IPS-20b (cell line): ENCODE data around the gene RAB20.

ENCODE experiments used
- H3K27ac ChIP-seq: one replicate; pipeline ENCODE4 v1.5.1; 2013; ENCODE audit warnings: low read length
- H3K27me3 ChIP-seq: 2 replicates; pipeline ENCODE4 v1.6.1; 2013; ENCODE audit warnings: mild to moderate bottlenecking, low read length, inconsistent platforms; ENCODE audit not compliant: insufficient read depth
- H3K36me3 ChIP-seq: 2 replicates; pipeline ENCODE4 v1.6.1; 2013; ENCODE audit warnings: low read depth, mild to moderate bottlenecking, inconsistent platforms, low read length, moderate library complexity; ENCODE audit not compliant: insufficient read depth
- H3K4me1 ChIP-seq: 2 replicates; pipeline ENCODE4 v1.6.1; 2013; ENCODE audit warnings: mild to moderate bottlenecking, control low read depth, inconsistent platforms, low read length, moderate library complexity; ENCODE audit not compliant: insufficient read depth
- H3K4me3 ChIP-seq: 2 replicates; pipeline ENCODE4 v1.5.1; 2013; ENCODE audit warnings: mild to moderate bottlenecking, low read length, inconsistent platforms
- H3K9ac ChIP-seq: 2 replicates; pipeline ENCODE4 v1.6.1; 2013; ENCODE audit warnings: low read depth, mild to moderate bottlenecking, inconsistent platforms, low read length, moderate library complexity
- H3K9me3 ChIP-seq: 2 replicates; pipeline ENCODE4 v1.6.1; 2013; ENCODE audit warnings: mild to moderate bottlenecking, low read depth, low read length, inconsistent platforms; ENCODE audit not compliant: insufficient read depth

Gene RAB20

DNA sequence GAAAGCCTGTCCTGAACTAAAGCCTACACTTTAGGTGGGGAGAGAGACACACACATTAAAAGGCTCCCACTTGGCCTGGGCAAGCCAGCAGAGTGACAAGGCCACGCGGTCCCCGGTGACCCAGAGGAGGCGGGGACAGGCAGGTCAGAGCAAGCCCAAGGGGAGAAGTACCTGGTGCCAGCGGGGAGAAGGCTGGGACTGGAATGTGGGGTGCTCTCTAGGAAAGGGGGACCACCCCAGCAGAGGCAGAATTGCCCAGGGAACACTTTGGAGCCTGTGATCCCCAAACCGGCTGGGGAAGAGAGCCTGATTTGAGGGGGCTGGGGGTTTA lies 82.3 kb downstream of the RAB20 start:
- Histone ChIP-seq H3K9ac (no peak overlapping the region), H3K27ac (no peak overlapping the region), H3K27me3 (no peaks in the 10 kb centered on the region), H3K4me1 (no peaks in the 10 kb centered on the region), H3K9me3 (no peaks in the 10 kb centered on the region), H3K4me3 (no peak overlapping the region), H3K36me3 (peaks cover 70% of the 10 kb centered on the region)

- peaks cover 75% of the 10 kb centered on the region for H3K36me3 ChIP-seq
- H3K27me3 ChIP-seq = no peaks in the 10 kb centered on the region
- no peak overlapping the region for H3K9ac ChIP-seq
- no peak overlapping the region for H3K4me3 ChIP-seq
- H3K9me3 ChIP-seq = no peaks in the 10 kb centered on the region
- H3K27ac ChIP-seq = no peak overlapping the region
- H3K4me1 ChIP-seq = no peaks in the 10 kb centered on the region
These were observed 82.9 kb downstream of the RAB20 start for GRCh38 chr13:110478405-110479214.

GRCh38 chr13:110477706-110478245 lies 83.7 kb downstream of the RAB20 start:
- Histone ChIP-seq H3K27ac (no peak overlapping the region), H3K36me3 (peaks cover 75% of the 10 kb centered on the region)

DNA sequence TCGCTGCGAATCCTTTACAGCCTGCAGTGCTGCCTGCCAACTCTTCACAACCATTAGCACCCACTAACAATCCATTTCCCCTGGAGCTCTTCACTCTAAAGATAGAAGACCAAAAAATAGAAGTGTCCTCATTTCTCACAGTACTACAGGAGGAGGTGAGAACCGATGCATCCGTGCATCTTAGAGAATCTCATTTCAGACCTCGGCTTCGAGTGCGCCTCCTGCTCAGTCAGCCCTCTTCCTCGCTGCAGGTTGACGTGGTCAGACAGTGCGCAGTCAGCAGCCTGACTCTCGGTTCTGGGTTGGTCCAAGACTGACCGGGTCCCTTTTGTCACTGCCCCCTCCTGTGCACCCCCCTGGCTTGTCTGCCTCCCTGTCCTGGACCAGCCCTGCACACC lies 85.3 kb downstream of the RAB20 start:
- Histone ChIP-seq H3K4me3 (no peak overlapping the region), H3K27ac (no peak overlapping the region), H3K4me1 (no peaks in the 10 kb centered on the region), H3K36me3 (peaks cover 66% of the 10 kb centered on the region), H3K9ac (no peak overlapping the region), H3K27me3 (no peaks in the 10 kb centered on the region), H3K9me3 (no peaks in the 10 kb centered on the region)

More at GRCh38 chr13:110477706-110478245, 83.7 kb downstream of the RAB20 start:
- H3K4me1 ChIP-seq = no peaks in the 10 kb centered on the region
- H3K9ac ChIP-seq = no peak overlapping the region
- no peaks in the 10 kb centered on the region for H3K27me3 ChIP-seq
- H3K4me3 ChIP-seq = no peak overlapping the region
- H3K9me3 ChIP-seq = no peaks in the 10 kb centered on the region

GRCh38 chr13:110475550-110476219 lies 85.8 kb downstream of the RAB20 start:
- Histone ChIP-seq H3K27me3 (no peaks in the 10 kb centered on the region), H3K9me3 (no peaks in the 10 kb centered on the region), H3K4me3 (no peak overlapping the region), H3K27ac (no peak overlapping the region), H3K36me3 (peaks cover 72% of the 10 kb centered on the region), H3K9ac (no peak overlapping the region), H3K4me1 (no peaks in the 10 kb centered on the region)

DNA sequence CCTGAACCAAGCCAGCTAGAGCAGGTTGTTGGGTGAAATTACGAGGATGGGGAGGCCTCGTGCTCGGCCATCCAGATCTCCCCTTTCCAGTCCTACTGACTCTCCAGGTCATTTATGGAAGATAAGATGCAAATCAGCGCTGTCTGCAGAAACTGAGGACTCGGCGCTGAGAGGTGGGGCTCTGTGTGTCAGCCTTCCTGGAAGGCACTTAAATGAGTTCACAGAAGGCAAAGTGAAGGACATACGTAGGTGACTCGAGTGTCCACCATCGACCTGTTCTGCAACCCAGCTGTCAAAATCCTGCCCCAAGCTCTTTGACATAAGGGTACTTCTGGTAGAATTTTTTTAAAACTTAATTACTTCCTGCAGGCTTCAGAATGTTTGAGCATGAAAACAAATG lies 86.4 kb downstream of the RAB20 start:
- Histone ChIP-seq H3K36me3 (peaks cover 72% of the 10 kb centered on the region), H3K27ac (no peak overlapping the region), H3K4me3 (no peak overlapping the region), H3K9ac (no peak overlapping the region), H3K9me3 (no peaks in the 10 kb centered on the region), H3K4me1 (no peaks in the 10 kb centered on the region), H3K27me3 (no peaks in the 10 kb centered on the region)

GRCh38 chr13:110474713-110475112 lies 86.8 kb downstream of the RAB20 start:
- Histone ChIP-seq H3K9me3 (no peaks in the 10 kb centered on the region), H3K27ac (no peak overlapping the region), H3K27me3 (no peaks in the 10 kb centered on the region), H3K9ac (no peak overlapping the region), H3K4me1 (no peaks in the 10 kb centered on the region), H3K36me3 (peaks cover 69% of the 10 kb centered on the region), H3K4me3 (no peak overlapping the region)
